PC-9 (cell line): ENCODE results near the gene PLCL2. TPM values are rescaled to one million over a fixed set of nuclear protein-coding genes. Genes with fewer than 3 reads are reported as not detected.

Experiments
- BruUV-seq: library from RNA; stranded (reverse); fragments of 400-500 nt; replicated peaks from 2 replicates; lab custom pipeline; 2021; lab: Mats Ljungman, UMichigan
- CTCF ChIA-PET: fragments of 300-600 bp; sonication (Branson Sonifier 250); formaldehyde crosslinking; loops from one replicate; lab custom pipeline; 2022; ENCODE audit warnings: antibody characterized with exemption; lab: Charles Lee
- POLR2A ChIA-PET: fragments of 300-600 bp; sonication (Branson Sonifier 250); formaldehyde crosslinking; loops from one replicate; lab custom pipeline; 2022; ENCODE audit warnings: antibody characterized with exemption; ENCODE audit not compliant: unreplicated experiment; lab: Charles Lee
- DNase-seq, 2 experiments: peaks; one replicate each; pipeline versions ENCODE4 v3.0.0 to v3.0.0-alpha.2; 2015 to 2022; ENCODE audit warnings: mixed read lengths in 1 of 2
- H2AFZ ChIP-seq: fragments of 200-600 bp; sonication (generic); 2 replicates; pipeline ENCODE4 v1.8.1; 2017; ENCODE audit warnings: antibody characterized with exemption
- H3F3A ChIP-seq: fragments of 200-600 bp; sonication (generic); 2 replicates; pipeline ENCODE4 v1.8.1; 2017; ENCODE audit warnings: antibody characterized with exemption, mild to moderate bottlenecking, low read depth; ENCODE audit not compliant: insufficient read depth
- H3K27ac ChIP-seq: fragments of 200-600 bp; sonication (generic); 2 replicates; pipeline ENCODE4 v1.6.1; 2016; ENCODE audit warnings: mixed run types
- H3K27me3 ChIP-seq: fragments of 200-600 bp; sonication (generic); 2 replicates; pipeline ENCODE4 v1.6.1; 2016; ENCODE audit warnings: low read depth, mixed run types; ENCODE audit not compliant: insufficient read depth
- H3K36me3 ChIP-seq: fragments of 200-600 bp; sonication (generic); 2 replicates; pipeline ENCODE4 v1.6.1; 2016; ENCODE audit warnings: low read depth, mixed run types
- H3K4me1 ChIP-seq: fragments of 200-600 bp; sonication (generic); replicated peaks from 2 replicates; pipeline ENCODE4 v1.6.1; 2016; ENCODE audit warnings: mixed run types; ENCODE audit not compliant: insufficient read depth
- H3K4me2 ChIP-seq: fragments of 200-600 bp; sonication (generic); 2 replicates; pipeline ENCODE4 v1.6.1; 2017; ENCODE audit warnings: mixed run types
- H3K4me3 ChIP-seq: fragments of 200-600 bp; sonication (generic); 2 replicates; pipeline ENCODE4 v1.6.1; 2016; ENCODE audit warnings: mixed run types
- H3K79me2 ChIP-seq: fragments of 200-600 bp; sonication (generic); 2 replicates; pipeline ENCODE4 v1.6.1; 2017; ENCODE audit warnings: low read depth, mixed run types
- H3K9me2 ChIP-seq: fragments of 200-600 bp; sonication (generic); 2 replicates; pipeline ENCODE4 v1.8.1; 2017; ENCODE audit warnings: mild to moderate bottlenecking; ENCODE audit not compliant: insufficient read depth
- H3K9me3 ChIP-seq: fragments of 200-600 bp; sonication (generic); 2 replicates; pipeline ENCODE4 v1.8.1; 2016; ENCODE audit warnings: low read depth; ENCODE audit not compliant: insufficient read depth
- H4K20me1 ChIP-seq: fragments of 200-600 bp; sonication (generic); 2 replicates; pipeline ENCODE4 v1.8.1; 2017; ENCODE audit not compliant: insufficient read depth
- CTCF ChIP-seq: fragments of 200-600 bp; sonication (generic); conservative IDR thresholded peaks from 2 replicates; pipeline ENCODE4 v1.6.1; 2017; ENCODE audit warnings: mixed run types, antibody characterized with exemption, mild to moderate bottlenecking, moderate library complexity
- EZH2 ChIP-seq: fragments of 200-600 bp; sonication (generic); IDR thresholded peaks from 2 replicates; pipeline ENCODE4 v1.8.0; 2017; ENCODE audit warnings: antibody characterized with exemption, low read depth
- intact Hi-C: fragments of 100-400 bp; cut with micrococcal nuclease; formaldehyde crosslinking; loops from one replicate; pipeline ENCODE4 v1.10.0; 2022; ENCODE audit not compliant: unreplicated experiment
- total RNA-seq: library from RNA; stranded (reverse); gene quantifications from 2 replicates; pipeline ENCODE4 v1.2.3, GENCODE V29; 2021

PLCL2 gene
- total RNA-seq, 1 experiment from 2014 or later, result 4.6 TPM

- H3K4me2 ChIP-seq, result no peak overlapping the region
- peaks cover 3% of the 10 kb centered on the region; the same call in 1 of the 2 replicates for H3K36me3 ChIP-seq
- no peaks in the 10 kb centered on the region for H3F3A ChIP-seq
- no peak overlapping the region for H3K27ac ChIP-seq
- no peaks in the 10 kb centered on the region for H4K20me1 ChIP-seq
- ChIA-PET CTCF (no interaction called here), POLR2A (no interaction called here)
- H2AFZ ChIP-seq, result no peak overlapping the region
- H3K4me3 ChIP-seq, result no peak overlapping the region
- no peaks in the 10 kb centered on the region for H3K79me2 ChIP-seq
- H3K9me2 ChIP-seq, result no peaks in the 10 kb centered on the region
- intact Hi-C loops, result no loop called here
- no peaks in the 10 kb centered on the region for H3K4me1 ChIP-seq
- no peaks in the 10 kb centered on the region for H3K9me3 ChIP-seq
- no TSS peak for BruUV-seq
- no peak for TF ChIP-seq CTCF
- no peak for TF ChIP-seq EZH2
- H3K27me3 ChIP-seq, result no peaks in the 10 kb centered on the region
- DNase-seq, result no peak
Measured at GRCh38 chr3:17075907-17076306, 191.2 kb downstream of the PLCL2 start.

GRCh38 chr3:17076940-17077605 lies 192.3 kb downstream of the PLCL2 start:
- H3K27me3 ChIP-seq, result no peaks in the 10 kb centered on the region
- no peaks in the 10 kb centered on the region for H3F3A ChIP-seq
- H3K9me2 ChIP-seq, result no peaks in the 10 kb centered on the region
- H2AFZ ChIP-seq, result no peak overlapping the region
- TF ChIP-seq EZH2, result no peak
- no peak for TF ChIP-seq CTCF
- CTCF ChIA-PET, result no interaction called here
- no peaks in the 10 kb centered on the region for H3K79me2 ChIP-seq
- no TSS peak for BruUV-seq
- H3K4me1 ChIP-seq, result no peaks in the 10 kb centered on the region
- no peak overlapping the region for H3K4me2 ChIP-seq
- H3K9me3 ChIP-seq, result no peaks in the 10 kb centered on the region
- H3K4me3 ChIP-seq, result no peak overlapping the region
- intact Hi-C loops, result no loop called here
- peaks cover 3% of the 10 kb centered on the region; the same call in 1 of the 2 replicates for H3K36me3 ChIP-seq
- H4K20me1 ChIP-seq, result no peaks in the 10 kb centered on the region
- POLR2A ChIA-PET, result no interaction called here
- DNase-seq, result no peak
- no peak overlapping the region for H3K27ac ChIP-seq

- no peaks in the 10 kb centered on the region for H3K9me2 ChIP-seq
- H4K20me1 ChIP-seq, result no peaks in the 10 kb centered on the region
- CTCF ChIA-PET, result no interaction called here
- H3K4me3 ChIP-seq, result no peak overlapping the region
- H3K9me3 ChIP-seq, result no peaks in the 10 kb centered on the region
- H3K27me3 ChIP-seq, result no peaks in the 10 kb centered on the region
- intact Hi-C loops, result no loop called here
- no TSS peak for BruUV-seq
- peaks cover 3% of the 10 kb centered on the region; the same call in 1 of the 2 replicates for H3K36me3 ChIP-seq
- no peak overlapping the region for H3K27ac ChIP-seq
- H2AFZ ChIP-seq, result no peak overlapping the region
- H3K4me2 ChIP-seq, result no peak overlapping the region
- H3F3A ChIP-seq, result no peaks in the 10 kb centered on the region
- no peak for DNase-seq
- H3K79me2 ChIP-seq, result no peaks in the 10 kb centered on the region
- TF ChIP-seq CTCF (no peak), EZH2 (no peak)
- H3K4me1 ChIP-seq, result no peaks in the 10 kb centered on the region
- POLR2A ChIA-PET, result no interaction called here
Measured at GRCh38 chr3:17077606-17078005, 192.9 kb downstream of the PLCL2 start.
